HepG2 (cell line): ENCODE results near the gene IL1A. TPM values are rescaled to one million over a fixed set of nuclear protein-coding genes. Genes with fewer than 3 reads are reported as not detected.
A peak's percentile ranks its signal among the peaks of the same experiment; 100 is the strongest.

ENCODE experiments used
- ARNT2 ChIP-seq: sonication (generic); formaldehyde crosslinking; IDR thresholded peaks from 2 replicates; pipeline ENCODE4 v1.8.0; 2022; ENCODE audit warnings: mild to moderate bottlenecking, low read depth, missing genetic modification reagents, moderate library complexity
- BCL6 ChIP-seq: IDR thresholded peaks from 2 replicates; pipeline ENCODE4 v1.6.1; 2016; ENCODE audit warnings: missing genetic modification reagents, missing compliant biosample characterization
- ELF4 ChIP-seq: sonication (generic); formaldehyde crosslinking; IDR thresholded peaks from 2 replicates; pipeline ENCODE4 v1.5.0; 2020; ENCODE audit warnings: missing genetic modification reagents, mild to moderate bottlenecking, moderate library complexity, borderline replicate concordance
- KMT2B ChIP-seq: IDR thresholded peaks from 2 replicates; pipeline ENCODE4 v1.6.1; 2016; ENCODE audit warnings: missing genetic modification reagents, missing compliant biosample characterization
- MEF2D ChIP-seq: sonication (generic); formaldehyde crosslinking; IDR thresholded peaks from 2 replicates; pipeline ENCODE4 v1.5.1; 2020; ENCODE audit warnings: mild to moderate bottlenecking, missing genetic modification reagents
- NR1H2 ChIP-seq: sonication (generic); formaldehyde crosslinking; IDR thresholded peaks from 2 replicates; pipeline ENCODE4 v1.8.1; 2022; ENCODE audit warnings: low read depth, missing genetic modification reagents, borderline replicate concordance
- REXO4 ChIP-seq: sonication (generic); formaldehyde crosslinking; IDR thresholded peaks from 2 replicates; pipeline ENCODE4 v1.8.0; 2022; ENCODE audit warnings: missing genetic modification reagents, mild to moderate bottlenecking, borderline replicate concordance
- TOPORS ChIP-seq: sonication (generic); formaldehyde crosslinking; IDR thresholded peaks from 2 replicates; pipeline ENCODE4 v1.8.0; 2023; ENCODE audit warnings: mild to moderate bottlenecking, missing genetic modification reagents
- ZNF331 ChIP-seq: sonication (generic); formaldehyde crosslinking; IDR thresholded peaks from 2 replicates; pipeline ENCODE4 v1.4.0; 2020; ENCODE audit warnings: missing genetic modification reagents
- polyA plus RNA-seq, 8 experiments: library from polyadenylated mRNA; depleted of rRNA in 3 of 8; stranded (reverse) in 7 of 8; unstranded in 1 of 8; fragments of >200 nt; fragmentation: Illumina TruSeq in 4 of 8; extraction: Trizol in 4 of 8; gene quantifications; 2 replicates each; pipeline versions ENCODE4 v1.2.1 to v1.2.3, GENCODE V29; 2011 to 2016; ENCODE audit warnings: low read depth in 4 of 8, missing spikeins in 1 of 8, mixed read lengths in 1 of 8; ENCODE audit not compliant: insufficient read depth in 1 of 8
- total RNA-seq, 5 experiments: library from RNA; depleted of rRNA; stranded (reverse); fragments of >200 nt; fragmentation: Illumina TruSeq; extraction: Trizol; gene quantifications; 2 replicates each; pipeline ENCODE4 v1.2.3, GENCODE V29; 2016; ENCODE audit warnings: low read depth in 1 of 5
- TF ChIP-seq, protein P1 (sequence below): sonication (generic); formaldehyde crosslinking; IDR thresholded peaks from 2 replicates; pipeline ENCODE4 v1.4.0; 2020; ENCODE audit warnings: missing genetic modification reagents, borderline replicate concordance
- TF ChIP-seq, protein P2 (sequence below): sonication (generic); formaldehyde crosslinking; IDR thresholded peaks from 2 replicates; pipeline ENCODE4 v1.4.0; 2020; ENCODE audit warnings: mild to moderate bottlenecking, missing genetic modification reagents
- TF ChIP-seq, protein P3 (sequence below): sonication (generic); formaldehyde crosslinking; IDR thresholded peaks from 2 replicates; pipeline ENCODE4 v1.5.0; 2020; ENCODE audit warnings: missing genetic modification reagents
- TF ChIP-seq, protein P4 (sequence below): IDR thresholded peaks from 2 replicates; pipeline ENCODE4 v1.6.1; 2012; ENCODE audit warnings: low read length, improper control_type of control experiment

The IL1A gene
- total and polyA plus RNA-seq, 2 of the 13 experiments (the other 11 are each of a cell fraction or from before 2014, with no cell fraction given), result not detected

DNA sequence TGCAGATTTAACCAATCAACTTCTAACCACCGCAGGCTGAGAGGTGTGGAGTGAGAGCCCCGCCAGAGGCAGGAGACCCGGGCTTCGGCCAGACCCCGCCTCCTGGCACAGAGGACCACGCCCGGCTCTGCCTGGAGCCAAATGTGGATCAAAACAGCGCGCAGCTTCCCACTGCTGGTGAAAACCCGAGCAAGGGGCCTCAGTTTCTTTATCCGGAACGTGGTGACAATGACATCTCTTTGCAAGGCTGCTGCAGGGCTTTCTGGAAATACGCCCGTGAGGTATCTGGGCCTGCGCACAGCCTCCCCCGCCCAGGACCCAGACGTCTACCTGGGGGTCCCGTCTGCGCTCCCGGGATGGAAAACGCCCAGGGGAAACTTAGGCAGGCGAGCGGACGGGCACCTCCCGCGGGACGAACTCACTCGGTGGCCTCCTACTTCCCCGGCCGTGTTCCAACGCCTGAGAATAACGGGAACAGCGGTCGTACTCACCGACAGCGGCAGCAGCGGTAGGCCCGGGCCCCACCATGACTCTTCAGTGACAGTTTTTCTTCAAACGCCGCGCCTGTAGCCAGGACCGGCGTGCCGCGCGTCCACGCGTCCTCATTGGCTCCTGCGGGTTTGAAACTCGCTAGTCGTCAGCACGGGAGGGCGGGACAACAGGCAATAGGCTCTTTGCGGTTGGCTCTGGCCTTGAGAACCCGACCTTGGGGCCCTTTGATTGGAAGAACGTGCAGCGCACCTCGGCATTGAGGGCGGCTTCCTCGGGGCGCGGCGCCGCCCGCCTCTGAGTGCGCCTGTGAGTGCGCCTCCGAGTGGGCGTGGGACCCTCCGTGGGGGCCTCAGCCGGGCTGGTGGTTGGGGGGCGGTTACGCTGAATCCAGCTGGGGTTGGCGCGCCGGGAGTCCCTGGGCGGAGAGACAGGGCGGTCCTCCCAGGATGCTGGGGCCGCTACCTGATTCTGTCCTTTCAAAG is 19.9 kb downstream of the IL1A start, which contains the start of gene CKAP2L (continued):
- TF ChIP-seq, protein P1, sequence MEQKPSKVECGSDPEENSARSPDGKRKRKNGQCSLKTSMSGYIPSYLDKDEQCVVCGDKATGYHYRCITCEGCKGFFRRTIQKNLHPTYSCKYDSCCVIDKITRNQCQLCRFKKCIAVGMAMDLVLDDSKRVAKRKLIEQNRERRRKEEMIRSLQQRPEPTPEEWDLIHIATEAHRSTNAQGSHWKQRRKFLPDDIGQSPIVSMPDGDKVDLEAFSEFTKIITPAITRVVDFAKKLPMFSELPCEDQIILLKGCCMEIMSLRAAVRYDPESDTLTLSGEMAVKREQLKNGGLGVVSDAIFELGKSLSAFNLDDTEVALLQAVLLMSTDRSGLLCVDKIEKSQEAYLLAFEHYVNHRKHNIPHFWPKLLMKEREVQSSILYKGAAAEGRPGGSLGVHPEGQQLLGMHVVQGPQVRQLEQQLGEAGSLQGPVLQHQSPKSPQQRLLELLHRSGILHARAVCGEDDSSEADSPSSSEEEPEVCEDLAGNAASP (CRISPR knock-in tag), result peak; percentile 20; the same call in 1 of the 2 replicates
- 0 out of 2 replicates have a peak, but pooled peaks have one; percentile 7 for TF ChIP-seq BCL6 (CRISPR knock-in tag)
- TF ChIP-seq, protein P2, sequence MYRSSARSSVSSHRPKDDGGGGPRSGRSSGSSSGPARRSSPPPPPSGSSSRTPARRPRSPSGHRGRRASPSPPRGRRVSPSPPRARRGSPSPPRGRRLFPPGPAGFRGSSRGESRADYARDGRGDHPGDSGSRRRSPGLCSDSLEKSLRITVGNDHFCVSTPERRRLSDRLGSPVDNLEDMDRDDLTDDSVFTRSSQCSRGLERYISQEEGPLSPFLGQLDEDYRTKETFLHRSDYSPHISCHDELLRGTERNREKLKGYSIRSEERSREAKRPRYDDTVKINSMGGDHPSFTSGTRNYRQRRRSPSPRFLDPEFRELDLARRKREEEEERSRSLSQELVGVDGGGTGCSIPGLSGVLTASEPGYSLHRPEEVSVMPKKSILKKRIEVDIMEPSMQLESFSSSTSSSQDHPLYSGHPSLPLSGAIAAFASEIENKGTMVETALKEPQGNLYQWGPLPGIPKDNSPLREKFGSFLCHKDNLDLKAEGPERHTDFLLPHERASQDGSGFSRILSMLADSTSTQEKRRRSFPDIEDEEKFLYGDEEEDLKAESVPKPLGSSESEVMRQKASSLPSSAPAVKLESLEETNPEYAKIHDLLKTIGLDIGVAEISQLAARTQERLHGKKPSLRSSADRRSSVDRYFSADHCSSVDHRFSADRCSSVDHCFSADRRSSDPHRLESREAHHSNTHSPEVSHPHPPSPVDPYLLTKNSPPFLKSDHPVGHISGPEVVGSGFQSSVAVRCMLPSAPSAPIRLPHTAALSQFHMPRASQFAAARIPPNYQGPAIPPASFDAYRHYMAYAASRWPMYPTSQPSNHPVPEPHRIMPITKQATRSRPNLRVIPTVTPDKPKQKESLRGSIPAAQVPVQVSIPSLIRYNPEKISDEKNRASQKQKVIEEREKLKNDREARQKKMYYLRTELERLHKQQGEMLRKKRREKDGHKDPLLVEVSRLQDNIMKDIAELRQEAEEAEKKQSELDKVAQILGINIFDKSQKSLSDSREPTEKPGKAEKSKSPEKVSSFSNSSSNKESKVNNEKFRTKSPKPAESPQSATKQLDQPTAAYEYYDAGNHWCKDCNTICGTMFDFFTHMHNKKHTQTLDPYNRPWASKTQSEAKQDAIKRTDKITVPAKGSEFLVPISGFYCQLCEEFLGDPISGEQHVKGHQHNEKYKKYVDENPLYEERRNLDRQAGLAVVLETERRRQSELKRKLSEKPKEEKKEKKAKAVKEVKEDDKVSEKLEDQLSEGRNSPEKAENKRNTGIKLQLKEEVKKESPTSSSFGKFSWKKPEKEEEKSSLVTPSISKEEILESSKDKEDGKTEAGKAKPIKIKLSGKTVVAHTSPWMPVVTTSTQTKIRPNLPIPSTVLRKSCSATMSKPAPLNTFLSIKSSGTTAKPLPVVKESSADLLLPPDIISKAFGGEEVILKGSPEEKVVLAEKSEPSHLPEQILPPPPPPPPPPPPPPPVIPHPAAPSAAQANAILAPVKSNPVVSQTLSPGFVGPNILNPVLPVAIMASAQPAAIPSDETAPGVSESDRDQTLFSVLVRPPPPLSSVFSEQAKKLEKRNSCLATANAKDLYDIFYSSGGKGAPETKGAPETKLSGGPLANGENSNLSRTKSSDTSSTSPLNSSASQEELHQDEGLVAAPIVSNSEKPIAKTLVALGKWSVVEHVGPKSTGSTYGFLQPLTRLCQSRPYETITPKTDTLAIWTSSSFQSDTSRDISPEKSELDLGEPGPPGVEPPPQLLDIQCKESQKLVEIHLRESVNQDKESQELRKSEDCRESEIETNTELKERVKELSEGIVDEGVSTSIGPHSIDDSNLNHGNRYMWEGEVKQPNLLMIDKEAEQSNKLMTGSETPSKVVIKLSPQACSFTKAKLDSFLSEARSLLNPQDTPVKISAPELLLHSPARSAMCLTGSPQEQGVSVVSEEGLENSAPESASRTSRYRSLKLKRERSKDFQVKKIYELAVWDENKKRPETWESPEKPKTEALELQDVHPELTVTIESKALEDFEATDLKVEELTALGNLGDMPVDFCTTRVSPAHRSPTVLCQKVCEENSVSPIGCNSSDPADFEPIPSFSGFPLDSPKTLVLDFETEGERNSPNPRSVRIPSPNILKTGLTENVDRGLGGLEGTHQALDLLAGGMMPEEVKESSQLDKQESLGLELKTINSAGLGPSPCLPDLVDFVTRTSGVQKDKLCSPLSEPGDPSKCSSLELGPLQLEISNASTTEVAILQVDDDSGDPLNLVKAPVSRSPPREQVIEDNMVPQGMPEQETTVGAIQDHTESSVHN (CRISPR knock-in tag), result 0 out of 2 replicates have a peak, but pooled peaks have one; percentile 26
- TF ChIP-seq TOPORS (CRISPR knock-in tag), result peak; percentile 97
- peak; percentile 100 for TF ChIP-seq ARNT2
- peak; percentile 97 for TF ChIP-seq REXO4 (CRISPR knock-in tag)
- TF ChIP-seq, protein P3, sequence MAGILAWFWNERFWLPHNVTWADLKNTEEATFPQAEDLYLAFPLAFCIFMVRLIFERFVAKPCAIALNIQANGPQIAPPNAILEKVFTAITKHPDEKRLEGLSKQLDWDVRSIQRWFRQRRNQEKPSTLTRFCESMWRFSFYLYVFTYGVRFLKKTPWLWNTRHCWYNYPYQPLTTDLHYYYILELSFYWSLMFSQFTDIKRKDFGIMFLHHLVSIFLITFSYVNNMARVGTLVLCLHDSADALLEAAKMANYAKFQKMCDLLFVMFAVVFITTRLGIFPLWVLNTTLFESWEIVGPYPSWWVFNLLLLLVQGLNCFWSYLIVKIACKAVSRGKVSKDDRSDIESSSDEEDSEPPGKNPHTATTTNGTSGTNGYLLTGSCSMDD (CRISPR knock-in tag), result peak; percentile 73; the same call in 1 of the 2 replicates
- TF ChIP-seq ELF4 (CRISPR knock-in tag), result no peak
- TF ChIP-seq ZNF331 (CRISPR knock-in tag), result peak; percentile 79
- TF ChIP-seq MEF2D, result peak; percentile 67
- TF ChIP-seq, protein P4, sequence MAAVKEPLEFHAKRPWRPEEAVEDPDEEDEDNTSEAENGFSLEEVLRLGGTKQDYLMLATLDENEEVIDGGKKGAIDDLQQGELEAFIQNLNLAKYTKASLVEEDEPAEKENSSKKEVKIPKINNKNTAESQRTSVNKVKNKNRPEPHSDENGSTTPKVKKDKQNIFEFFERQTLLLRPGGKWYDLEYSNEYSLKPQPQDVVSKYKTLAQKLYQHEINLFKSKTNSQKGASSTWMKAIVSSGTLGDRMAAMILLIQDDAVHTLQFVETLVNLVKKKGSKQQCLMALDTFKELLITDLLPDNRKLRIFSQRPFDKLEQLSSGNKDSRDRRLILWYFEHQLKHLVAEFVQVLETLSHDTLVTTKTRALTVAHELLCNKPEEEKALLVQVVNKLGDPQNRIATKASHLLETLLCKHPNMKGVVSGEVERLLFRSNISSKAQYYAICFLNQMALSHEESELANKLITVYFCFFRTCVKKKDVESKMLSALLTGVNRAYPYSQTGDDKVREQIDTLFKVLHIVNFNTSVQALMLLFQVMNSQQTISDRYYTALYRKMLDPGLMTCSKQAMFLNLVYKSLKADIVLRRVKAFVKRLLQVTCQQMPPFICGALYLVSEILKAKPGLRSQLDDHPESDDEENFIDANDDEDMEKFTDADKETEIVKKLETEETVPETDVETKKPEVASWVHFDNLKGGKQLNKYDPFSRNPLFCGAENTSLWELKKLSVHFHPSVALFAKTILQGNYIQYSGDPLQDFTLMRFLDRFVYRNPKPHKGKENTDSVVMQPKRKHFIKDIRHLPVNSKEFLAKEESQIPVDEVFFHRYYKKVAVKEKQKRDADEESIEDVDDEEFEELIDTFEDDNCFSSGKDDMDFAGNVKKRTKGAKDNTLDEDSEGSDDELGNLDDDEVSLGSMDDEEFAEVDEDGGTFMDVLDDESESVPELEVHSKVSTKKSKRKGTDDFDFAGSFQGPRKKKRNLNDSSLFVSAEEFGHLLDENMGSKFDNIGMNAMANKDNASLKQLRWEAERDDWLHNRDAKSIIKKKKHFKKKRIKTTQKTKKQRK, result no peak
- TF ChIP-seq KMT2B (CRISPR knock-in tag), result peak; percentile 89
- no peak for TF ChIP-seq NR1H2 (CRISPR knock-in tag)
